GM19193 (cell line): ENCODE data around the gene FGD3.

Experiments
- POLR2A ChIP-seq: IDR thresholded peaks from 4 replicates; pipeline ENCODE4 v1.6.1; 2011; ENCODE audit not compliant: insufficient read depth, insufficient read length; ENCODE audit errors: extremely low read depth

Gene FGD3

DNA sequence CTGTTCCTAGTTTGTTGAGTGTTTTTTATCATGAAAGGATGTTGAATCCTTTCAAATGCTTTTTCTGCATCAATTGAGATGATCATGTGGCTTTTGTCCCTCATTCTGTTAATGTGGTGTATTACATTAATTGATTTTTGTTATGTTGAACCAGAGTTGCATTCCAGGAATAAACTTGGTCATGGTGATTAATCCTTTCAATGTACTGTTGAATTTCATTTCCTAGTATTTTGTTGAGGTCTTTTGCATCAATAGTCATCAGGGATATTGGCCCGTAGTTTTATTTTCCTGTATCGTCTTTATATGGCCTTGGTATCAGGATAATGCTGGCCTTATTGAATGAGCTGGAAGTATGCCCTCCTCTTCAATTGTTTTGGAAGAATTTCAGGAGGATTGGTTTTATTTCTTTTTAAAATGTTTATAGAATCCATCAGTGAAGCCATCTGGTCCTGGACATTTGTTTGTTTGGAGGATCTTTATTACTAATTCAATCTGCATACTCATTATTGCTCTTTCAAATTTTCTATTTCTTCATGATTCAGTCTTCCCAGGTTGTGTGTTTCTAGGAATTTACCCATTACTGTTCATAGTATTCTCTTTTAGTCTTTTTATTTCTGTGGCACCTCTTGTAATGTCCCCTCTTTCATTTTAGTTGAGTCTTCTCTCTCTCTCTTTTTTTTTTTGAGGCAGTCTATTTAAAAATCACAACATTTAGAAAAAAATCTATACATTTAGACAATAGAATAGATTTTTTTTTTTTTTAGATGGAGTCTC, 32.1 kb downstream of the FGD3 start:
- no peak for TF ChIP-seq POLR2A

DNA sequence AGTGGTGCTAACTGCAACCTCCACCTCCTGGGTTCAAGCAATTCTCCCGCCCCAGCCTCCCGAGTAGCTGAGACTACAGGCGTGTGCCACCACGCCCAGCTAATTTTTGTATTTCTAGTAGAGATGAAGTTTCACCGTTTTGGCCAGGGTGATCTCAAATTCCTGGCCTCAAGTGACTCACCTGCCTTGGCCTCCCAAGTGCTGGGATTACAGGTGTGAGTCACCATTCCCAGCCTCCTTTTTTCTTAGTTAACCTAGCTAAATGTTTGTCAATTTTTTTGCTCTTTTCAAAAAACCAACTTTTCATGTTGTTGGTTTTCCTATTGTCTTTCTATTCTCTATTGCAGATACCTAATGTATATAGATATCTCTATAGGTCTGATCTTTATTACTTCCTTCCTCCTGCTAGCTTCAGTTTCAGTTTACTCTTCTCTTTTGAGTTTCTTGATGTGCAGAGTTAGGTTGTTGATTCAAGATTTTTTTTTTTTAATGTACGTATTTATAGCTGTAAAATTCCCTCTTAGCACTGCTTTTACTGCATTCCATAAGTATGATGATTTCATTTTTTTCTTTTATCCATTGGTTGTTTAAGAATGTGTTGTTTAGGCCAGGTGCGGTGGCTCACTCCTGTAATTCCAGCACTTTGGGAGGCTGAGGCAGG, 32.9 kb downstream of the FGD3 start:
- TF ChIP-seq POLR2A: no peak

DNA sequence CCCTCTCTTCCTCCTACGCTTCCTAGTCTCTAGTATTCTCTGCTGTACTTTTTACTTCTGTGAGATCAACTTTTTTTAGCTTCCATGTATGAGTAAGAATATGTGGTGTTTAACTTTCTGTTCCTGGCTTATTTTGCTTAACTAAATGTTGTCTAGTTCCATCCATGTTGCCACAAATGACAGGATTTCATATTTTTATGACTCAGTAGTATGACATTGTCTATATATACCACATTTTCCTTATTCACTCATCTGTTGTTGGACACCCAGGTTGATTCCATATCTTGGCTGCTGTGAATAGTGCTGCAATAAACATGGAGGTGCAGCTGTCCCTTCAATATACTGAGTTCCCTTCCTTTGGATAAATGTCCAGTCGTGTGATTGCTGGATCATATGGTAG, 34.8 kb downstream of the FGD3 start:
- TF ChIP-seq POLR2A: no peak

DNA sequence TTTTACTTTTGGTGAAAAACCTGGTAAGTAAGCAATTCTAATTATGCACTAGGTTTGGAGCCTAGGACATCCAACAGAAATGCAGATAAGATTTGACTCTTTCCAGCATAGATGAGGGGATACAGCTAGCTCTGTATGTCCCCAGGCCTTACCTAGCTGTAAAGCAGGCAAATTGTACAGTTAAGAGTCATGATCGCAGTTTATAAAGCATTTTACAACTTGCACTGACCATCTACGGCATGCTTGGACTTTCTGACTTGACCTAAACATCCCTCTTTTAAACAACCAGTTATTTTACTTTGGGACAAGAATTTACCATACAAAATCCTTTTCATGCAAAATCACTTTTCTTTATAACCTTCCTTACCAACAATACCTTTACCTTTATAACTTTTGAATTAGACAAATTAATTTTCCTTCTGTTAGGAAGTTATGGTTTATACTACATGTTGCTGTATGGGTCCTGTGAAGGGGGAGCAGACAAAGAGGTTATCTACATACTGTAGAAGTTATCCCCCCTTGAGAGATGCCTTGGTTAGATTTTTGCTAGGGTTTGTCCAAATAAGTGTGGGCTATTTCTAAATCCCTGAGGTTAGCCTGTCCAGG, 36.8 kb downstream of the FGD3 start:
- no peak for TF ChIP-seq POLR2A

DNA sequence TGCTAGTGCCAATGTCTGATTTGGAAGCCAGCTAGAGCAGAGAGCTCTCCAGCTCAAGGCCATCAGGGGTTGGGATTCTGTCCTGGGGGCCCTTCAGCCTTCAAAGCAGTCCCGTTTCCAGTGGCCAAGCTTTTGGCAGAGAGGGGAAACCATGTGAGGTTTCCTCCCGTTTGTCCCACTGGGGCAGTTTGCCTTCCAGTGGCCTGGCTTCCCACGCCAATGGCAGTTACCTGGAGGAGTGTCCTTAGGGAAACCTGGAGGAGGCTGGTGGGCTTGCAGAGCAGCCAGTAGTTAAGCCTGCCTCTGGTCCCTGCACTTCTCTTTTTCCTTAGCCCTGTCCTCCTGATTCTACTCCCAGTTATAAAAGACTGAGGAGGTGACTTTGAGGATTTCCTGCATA, 37.7 kb downstream of the FGD3 start:
- TF ChIP-seq POLR2A: no peak

DNA sequence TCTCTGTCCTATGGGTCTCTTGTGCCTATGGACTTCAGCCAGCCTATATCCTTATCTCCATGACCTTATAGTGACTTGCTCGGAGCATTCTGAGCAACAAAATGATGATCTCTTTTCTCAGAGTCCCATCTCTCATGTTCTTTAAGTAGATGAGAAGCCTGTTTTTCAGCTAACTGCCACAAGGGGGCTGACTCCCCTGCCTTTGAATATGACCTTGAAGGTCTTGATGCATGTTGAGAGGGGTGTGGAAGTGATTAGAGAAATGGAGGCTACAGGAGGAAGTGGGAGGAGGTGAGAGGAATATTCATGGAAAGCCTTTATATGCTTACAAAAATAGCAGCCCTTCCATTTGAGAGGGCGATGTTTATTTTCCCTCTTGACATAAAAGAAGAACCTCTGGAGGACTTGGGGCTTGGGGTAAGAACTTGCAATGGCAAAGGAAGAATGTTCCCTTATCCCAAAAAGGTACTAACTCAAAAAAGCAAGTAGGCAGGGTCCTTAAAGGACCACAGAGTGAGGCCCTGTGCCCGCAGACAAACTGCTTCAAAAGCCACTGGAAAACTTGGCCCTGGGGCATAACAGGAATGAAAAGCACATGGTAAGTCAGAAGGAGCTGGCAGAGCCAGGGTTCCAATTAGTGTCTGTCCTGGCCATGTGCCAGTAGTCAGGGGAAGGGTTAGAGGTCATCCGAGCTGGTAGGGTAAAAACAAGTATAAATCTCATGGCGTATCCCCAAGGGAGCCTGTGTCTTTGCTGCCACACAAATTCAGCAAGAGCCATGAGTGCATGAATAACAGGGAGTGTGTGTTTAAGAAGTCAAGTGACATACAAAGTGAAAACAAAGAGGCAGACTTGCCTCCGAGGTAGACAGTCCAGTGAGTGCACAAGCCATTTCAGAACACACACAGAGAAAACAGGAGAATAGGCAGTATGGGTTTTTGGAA, 39.1 kb downstream of the FGD3 start:
- no peak for TF ChIP-seq POLR2A

DNA sequence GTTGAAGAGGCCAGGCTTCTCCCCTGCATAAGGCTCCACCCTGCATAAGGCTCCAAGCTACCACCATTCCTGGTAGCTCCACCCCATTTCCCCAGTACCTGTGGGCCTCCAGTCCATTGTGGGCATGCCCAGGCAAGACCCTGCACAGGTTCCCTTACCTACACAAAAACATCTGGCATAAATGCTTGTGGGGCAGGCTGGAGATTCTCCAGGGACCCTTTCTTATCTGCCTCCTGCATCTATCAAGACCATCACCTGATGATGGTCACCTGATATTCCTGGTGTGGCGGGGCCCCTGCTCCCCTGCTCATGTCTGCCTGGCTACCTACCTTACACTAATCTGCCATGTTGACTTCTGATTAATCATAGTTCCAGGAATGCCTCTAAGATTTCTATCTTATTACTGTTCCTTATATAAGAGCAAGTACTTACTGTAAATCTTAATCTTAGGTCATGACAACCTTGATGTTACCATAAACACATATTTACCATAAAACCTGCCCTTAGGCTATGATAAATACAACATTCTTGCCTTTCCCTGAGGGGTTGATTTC, 41.0 kb downstream of the FGD3 start:
- no peak for TF ChIP-seq POLR2A

DNA sequence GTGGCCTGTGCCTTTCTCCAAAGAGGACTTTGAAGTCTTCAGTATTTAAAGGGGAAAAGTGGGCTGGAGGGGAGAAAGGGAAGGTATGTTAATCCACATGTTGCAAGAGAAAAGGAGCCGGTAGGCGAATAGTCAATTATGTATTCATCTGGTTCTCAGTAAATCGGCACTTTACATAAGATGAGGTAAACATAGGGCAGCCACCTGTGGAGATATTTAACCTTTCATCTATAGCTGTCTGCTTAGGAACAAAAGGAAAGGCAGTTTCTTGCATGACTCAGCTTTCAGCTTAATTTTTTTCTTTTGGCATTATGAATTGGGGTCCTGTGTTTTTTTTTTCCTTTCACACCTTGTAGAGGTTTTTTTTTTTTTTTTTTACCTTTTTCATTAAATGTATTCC, 42.2 kb downstream of the FGD3 start:
- TF ChIP-seq POLR2A: no peak

DNA sequence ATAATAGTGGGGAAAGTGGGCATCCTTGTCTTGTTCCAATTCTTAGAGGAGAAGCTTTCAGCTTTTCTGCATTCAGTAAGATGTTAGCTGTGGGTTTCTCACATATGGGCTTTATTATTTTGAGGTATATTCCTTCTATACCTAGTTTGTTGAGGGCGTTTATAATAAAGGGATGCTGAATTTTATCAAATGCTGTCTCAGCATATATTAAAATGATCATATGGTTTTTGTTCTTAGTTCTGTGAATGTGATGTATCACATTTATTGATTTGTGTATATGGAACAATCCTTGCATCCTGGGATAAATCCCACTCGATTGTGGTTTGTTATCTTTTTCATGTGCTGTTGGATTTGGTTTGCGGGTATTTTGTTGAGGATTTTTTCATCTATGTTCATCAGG, 43.1 kb downstream of the FGD3 start:
- no peak for TF ChIP-seq POLR2A

DNA sequence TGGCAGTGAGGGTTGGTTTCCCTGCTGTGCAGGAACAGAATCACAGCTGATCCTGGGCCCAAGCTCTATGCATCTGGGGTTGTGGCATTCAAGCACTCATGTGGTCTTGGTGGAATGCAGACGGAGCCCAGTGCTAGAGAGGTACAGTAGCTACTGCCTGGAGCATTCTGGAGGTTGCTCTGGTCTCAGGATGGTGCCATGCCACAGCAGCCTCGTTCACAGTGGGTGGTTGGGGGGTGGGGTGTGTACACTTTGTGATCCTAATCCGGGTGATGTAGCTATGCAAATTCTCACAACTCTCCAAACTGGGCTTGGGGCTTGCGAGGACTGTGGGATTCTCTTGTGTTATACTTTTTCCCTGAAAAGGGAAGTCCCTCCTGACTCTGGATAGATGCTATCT, 45.2 kb downstream of the FGD3 start:
- no peak for TF ChIP-seq POLR2A

DNA sequence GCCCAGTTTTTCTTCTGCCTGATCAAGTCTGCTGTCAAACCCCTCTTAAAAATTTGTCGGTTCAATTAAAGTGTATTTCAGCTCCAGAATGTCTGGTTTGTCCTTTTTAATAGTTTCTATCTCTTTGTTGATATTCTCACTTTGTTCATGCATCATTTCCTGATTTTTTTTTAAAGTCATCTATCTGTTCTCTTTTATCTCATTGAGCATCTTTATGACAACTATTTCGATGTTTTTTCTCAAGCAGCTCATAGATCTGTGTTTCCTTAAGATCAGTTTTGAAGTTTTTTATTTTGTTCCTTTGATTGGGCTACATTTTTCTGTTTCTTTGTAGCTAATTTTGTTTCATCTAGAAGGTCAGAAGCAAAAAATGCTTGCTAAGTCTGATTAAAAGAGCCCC, 53.7 kb downstream of the FGD3 start:
- no peak for TF ChIP-seq POLR2A

DNA sequence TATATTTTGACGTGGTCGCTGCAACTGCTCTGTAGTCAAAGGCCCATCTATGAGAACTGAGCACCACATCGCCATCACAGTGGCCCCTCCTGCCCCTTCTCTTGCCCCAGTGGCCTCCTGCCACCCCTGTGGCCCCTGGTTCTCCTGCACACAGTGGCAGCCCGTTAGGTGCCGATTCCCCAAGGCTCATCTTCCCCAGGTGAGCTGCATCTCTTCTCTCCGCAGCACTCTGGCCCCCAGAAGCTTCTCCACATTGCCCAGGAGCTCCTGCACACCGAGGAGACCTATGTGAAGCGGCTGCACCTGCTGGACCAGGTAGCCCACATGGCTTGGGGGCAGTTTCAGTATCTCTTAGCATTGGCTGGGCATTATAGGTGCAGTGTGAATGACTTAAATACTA, 55.4 kb downstream of the FGD3 start:
- no peak for TF ChIP-seq POLR2A

DNA sequence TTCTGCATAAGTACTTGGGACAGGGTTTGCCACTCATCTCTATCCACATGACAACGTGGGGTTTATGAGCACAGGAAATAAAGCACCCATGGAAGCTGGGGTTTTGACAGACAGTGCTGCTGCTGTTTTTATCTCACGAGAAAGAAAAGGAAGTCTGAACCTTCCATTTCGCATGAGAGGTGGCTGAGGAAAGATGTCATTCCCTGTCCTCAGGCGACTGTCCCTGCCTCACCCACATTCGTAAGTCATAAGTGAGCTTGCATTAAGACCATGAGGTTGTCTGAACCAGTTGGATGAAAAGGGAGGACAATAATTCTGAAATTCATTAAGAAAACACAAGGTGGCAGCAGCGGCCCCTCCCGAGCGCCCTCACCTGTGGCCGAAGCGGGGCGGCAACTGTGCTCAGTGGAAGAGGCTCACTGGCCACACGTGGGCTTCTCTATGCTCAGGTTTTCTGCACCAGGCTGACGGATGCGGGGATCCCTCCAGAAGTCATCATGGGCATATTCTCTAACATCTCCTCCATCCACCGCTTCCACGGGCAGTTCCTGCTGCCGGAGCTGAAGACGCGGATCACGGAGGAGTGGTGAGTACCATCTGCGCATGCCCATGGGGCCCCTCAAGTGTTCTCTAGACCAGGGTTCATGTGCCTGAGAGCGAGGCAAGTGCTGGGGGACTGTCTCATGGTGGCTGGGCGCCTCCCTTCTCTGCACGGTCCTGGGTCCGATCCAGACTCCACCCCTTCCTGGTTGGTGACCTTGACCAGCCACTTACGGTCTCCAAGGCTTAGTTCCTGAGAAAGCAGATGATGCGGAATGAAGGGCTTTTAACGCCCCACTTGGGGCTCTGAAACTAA, 56.5 kb downstream of the FGD3 start:
- TF ChIP-seq POLR2A: no peak

DNA sequence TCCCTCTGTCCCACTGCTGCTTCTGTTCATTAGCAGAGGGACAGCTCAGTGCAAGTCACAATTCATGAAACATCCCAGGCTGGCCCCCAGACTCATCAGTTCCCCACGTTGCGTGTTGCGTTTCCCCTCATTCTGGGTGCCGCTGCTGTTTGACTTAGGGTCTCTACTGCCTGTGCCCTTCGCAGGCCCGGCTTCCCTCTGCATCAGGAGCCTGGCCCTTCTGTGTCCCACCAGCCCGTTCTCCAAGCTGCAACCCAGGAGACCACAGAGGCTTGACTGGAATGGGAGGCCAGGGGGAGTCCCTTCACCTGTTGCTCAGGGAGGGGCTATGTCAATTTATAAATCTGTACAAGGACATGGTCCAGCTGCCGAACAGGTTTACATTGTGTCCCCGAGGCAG, 57.2 kb downstream of the FGD3 start:
- no peak for TF ChIP-seq POLR2A
